RWPE2 (cell line): ENCODE measurements around the gene ACVRL1.

Source experiments
- ATAC-seq: fragments of 200-7000 bp; cut with Tn5 transposase; 3 replicates; pipeline ENCODE4 v1.9.1; 2021; ENCODE audit warnings: low read depth
- DNase-seq: peaks from one replicate; pipeline ENCODE4 v3.0.0-alpha.2; 2020; ENCODE audit warnings: low spot score
- H3K27ac ChIP-seq: fragments of 450-650 bp; 2 replicates; pipeline ENCODE4 v1.5.1; 2017; ENCODE audit warnings: mild to moderate bottlenecking; ENCODE audit not compliant: poor library complexity, severe bottlenecking
- H3K27me3 ChIP-seq: fragments of 250-450 bp; sonication (Bioruptor Pico); 2 replicates; pipeline ENCODE4 v1.5.1; 2021; ENCODE audit warnings: mild to moderate bottlenecking, moderate library complexity; ENCODE audit not compliant: insufficient read depth, poor library complexity, severe bottlenecking
- H3K36me3 ChIP-seq: fragments of 250-450 bp; sonication (Bioruptor Pico); 2 replicates; pipeline ENCODE4 v1.5.1; 2020; ENCODE audit warnings: low read depth, mild to moderate bottlenecking, moderate library complexity
- H3K4me1 ChIP-seq: fragments of 250-450 bp; sonication (Bioruptor Pico); 2 replicates; pipeline ENCODE4 v1.5.1; 2021; ENCODE audit warnings: mild to moderate bottlenecking, moderate library complexity; ENCODE audit not compliant: insufficient read depth, poor library complexity, severe bottlenecking
- H3K4me3 ChIP-seq: fragments of 250-450 bp; sonication (Bioruptor Pico); 2 replicates; pipeline ENCODE4 v1.5.1; 2021; ENCODE audit warnings: mild to moderate bottlenecking, moderate library complexity; ENCODE audit not compliant: severe bottlenecking
- H3K9me3 ChIP-seq: fragments of 250-450 bp; sonication (Bioruptor Pico); 2 replicates; pipeline ENCODE4 v1.5.1; 2021; ENCODE audit warnings: mild to moderate bottlenecking, moderate library complexity; ENCODE audit not compliant: severe bottlenecking
- CTCF ChIP-seq: fragments of 450-650 bp; IDR thresholded peaks from one replicate; pipeline ENCODE4 v1.5.1; 2017; ENCODE audit warnings: mild to moderate bottlenecking, moderate library complexity; ENCODE audit not compliant: poor library complexity, severe bottlenecking

The ACVRL1 gene

GRCh38 chr12:51960488-51960887 lies 53.2 kb downstream of the ACVRL1 start:
- H3K4me3 ChIP-seq = no peak overlapping the region
- no peak overlapping the region for H3K27ac ChIP-seq
- H3K36me3 ChIP-seq = peaks cover 25% of the 10 kb centered on the region
- H3K9me3 ChIP-seq = no peaks in the 10 kb centered on the region
- H3K27me3 ChIP-seq = no peaks in the 10 kb centered on the region
- ATAC-seq (no peak), DNase-seq (no peak)
- H3K4me1 ChIP-seq = peaks cover 13% of the 10 kb centered on the region
- no peak for TF ChIP-seq CTCF

GRCh38 chr12:51960890-51961289 lies 53.6 kb downstream of the ACVRL1 start:
- Histone ChIP-seq H3K4me3 (no peak overlapping the region), H3K4me1 (peaks cover 13% of the 10 kb centered on the region), H3K27ac (no peak overlapping the region), H3K27me3 (no peaks in the 10 kb centered on the region), H3K9me3 (no peaks in the 10 kb centered on the region), H3K36me3 (peaks cover 25% of the 10 kb centered on the region)
- no peak for TF ChIP-seq CTCF
- DNase-seq (no peak), ATAC-seq (no peak)

GRCh38 chr12:51961834-51962233 lies 54.5 kb downstream of the ACVRL1 start:
- no peaks in the 10 kb centered on the region for H3K9me3 ChIP-seq
- peaks cover 13% of the 10 kb centered on the region for H3K4me1 ChIP-seq
- H3K27me3 ChIP-seq = no peaks in the 10 kb centered on the region
- peaks cover 25% of the 10 kb centered on the region for H3K36me3 ChIP-seq
- peak overlapping the region; percentile 23 for H3K27ac ChIP-seq
- no peak for TF ChIP-seq CTCF
- DNase-seq (no peak), ATAC-seq (peak; percentile 66)
- no peak overlapping the region for H3K4me3 ChIP-seq

GRCh38 chr12:51962737-51963136 lies 55.4 kb downstream of the ACVRL1 start:
- H3K27me3 ChIP-seq = no peaks in the 10 kb centered on the region
- H3K36me3 ChIP-seq = peaks cover 25% of the 10 kb centered on the region
- H3K4me1 ChIP-seq = peaks cover 13% of the 10 kb centered on the region
- H3K4me3 ChIP-seq = no peak overlapping the region
- H3K27ac ChIP-seq = peak overlapping the region; percentile 23
- TF ChIP-seq CTCF = no peak
- ATAC-seq (no peak), DNase-seq (no peak)
- H3K9me3 ChIP-seq = no peaks in the 10 kb centered on the region

GRCh38 chr12:51963477-51963876 lies 56.2 kb downstream of the ACVRL1 start:
- H3K27ac ChIP-seq = no peak overlapping the region
- H3K4me1 ChIP-seq = peaks cover 13% of the 10 kb centered on the region
- no peak overlapping the region for H3K4me3 ChIP-seq
- no peaks in the 10 kb centered on the region for H3K27me3 ChIP-seq
- ATAC-seq (no peak), DNase-seq (no peak)
- TF ChIP-seq CTCF = no peak
- peaks cover 25% of the 10 kb centered on the region for H3K36me3 ChIP-seq
- H3K9me3 ChIP-seq = no peaks in the 10 kb centered on the region
